Measurements from ENCODE around the gene ZNF483.
"Not testable (repeated sequence)": the region's sequence is repeated elsewhere in the genome, so short reads cannot be mapped to it uniquely, and the experiment has no call there.

The ZNF483 gene

DNA sequence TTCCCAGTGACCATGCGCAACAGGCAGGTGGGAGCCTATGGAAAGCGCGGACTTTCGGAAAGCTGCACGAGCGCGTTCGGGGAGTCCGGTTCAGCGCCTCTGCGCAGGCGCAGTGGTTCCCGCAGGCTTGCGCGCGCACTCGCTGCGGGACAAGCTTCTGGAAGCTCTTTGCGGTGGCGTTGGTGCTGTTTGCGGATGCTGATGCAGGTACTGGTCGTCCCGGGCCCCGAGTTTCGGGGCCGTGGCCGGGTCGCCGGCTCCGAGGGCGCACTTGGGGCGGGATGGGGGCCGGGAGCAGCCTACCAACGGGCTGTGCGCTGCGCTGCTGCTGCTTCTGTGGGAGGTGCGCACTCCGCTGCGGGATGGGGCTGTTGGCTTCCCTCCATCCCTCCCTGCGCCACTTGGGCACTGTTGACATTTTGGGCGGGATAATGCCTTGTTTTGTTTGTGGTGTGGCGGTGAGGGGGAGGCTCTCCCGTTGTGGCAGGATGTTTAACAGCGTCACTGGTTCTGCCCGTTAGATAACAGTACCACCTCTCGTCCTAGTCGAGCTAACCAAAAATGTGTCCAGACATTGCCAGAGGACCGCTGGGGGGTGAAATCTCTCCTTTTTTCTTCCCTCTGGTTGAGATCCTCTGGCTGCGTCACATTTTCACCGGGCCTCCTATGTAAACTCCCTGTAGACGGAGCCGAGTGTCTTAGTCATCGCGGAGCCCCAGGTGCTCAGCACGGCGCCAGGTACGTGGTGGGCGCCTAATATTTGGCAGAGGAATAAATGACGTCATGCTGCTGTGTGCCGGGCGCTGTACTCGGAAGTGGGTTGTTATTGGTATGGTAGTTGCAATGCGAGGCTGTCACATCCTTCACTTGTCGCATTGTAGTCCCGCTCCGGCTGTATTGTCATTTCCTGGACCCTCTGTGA is at the start of gene ZNF483:
Gene ZNF483 (plus strand): TSS at position 124 of the 922 bp plus-strand sequence. CDS start 2,217 bp downstream, outside the sequence.
- peak; percentile 69 for DNase-seq

DNA sequence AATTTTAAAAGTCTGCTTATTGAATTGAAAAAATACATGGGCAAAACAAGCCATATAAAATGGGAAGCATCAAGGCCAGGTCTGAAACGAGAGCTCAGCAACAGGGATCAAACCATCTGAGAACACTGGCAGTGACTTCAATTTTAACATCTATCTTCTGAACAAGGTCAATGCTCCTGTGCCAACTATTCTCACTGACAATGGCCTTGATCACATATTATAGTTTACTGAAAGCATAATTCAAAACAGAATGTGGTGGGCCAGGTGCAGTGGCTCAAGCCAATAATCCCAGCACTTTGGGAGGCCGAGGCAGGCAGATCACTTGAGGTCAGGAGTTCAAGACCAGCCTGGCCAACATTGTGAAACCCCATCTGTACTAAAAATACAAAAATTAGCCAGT is 49.8 kb upstream of the ZNF483 start:
- no peak for DNase-seq

DNA sequence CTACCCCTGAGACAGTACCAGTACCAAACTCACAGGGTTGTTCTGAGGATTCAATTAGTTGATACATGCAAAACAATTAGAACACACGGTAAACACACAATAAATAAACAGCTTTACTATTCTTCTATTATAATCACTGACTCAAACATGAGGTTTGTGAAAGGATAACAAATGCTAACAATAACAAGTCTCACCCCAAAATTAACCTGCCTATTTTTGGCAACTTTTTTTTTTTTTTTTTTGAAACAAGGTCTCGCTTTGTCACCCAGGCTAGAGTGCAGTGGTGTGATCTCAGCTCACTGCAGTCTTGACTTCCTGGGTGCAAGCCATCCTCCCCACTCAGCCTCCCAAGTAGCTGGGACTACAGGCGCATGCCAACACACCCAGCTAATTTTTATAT is 47.3 kb upstream of the ZNF483 start:
- DNase-seq: no peak

DNA sequence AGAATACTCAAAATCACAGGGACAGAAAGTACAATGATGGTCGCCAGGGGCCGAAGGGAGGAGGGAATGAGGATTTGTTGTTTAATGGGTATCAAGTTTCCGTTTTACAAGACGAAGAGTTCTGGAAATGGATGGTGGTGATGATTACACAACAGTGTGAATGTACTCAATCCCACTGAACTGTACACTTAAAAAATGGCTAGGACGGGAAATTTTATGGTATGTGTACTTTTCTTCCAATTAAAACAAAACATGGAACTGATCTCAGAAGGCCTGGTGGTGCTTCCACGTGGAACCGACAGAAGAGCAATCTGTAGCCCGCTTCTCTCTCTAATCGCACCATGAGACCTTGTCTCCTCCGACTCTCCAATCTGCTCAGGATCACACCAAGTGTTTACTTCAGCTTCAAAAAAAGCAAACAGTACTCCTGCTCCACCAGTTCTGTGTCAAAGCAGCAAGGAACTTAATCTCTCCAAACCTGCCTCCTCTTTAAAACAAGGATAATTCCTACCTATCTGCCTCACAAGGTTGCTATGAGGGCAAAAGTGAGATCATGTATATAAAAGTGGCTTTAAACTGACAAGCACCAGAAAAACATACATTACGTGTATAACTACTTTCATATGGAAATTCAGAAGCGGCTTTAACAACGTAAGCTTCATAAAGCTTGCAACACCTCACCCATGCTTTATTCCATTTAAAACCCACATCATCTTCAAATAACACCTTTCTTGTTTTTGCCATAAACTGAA is 42.9 kb upstream of the ZNF483 start:
- DNase-seq: peak; percentile 9

DNA sequence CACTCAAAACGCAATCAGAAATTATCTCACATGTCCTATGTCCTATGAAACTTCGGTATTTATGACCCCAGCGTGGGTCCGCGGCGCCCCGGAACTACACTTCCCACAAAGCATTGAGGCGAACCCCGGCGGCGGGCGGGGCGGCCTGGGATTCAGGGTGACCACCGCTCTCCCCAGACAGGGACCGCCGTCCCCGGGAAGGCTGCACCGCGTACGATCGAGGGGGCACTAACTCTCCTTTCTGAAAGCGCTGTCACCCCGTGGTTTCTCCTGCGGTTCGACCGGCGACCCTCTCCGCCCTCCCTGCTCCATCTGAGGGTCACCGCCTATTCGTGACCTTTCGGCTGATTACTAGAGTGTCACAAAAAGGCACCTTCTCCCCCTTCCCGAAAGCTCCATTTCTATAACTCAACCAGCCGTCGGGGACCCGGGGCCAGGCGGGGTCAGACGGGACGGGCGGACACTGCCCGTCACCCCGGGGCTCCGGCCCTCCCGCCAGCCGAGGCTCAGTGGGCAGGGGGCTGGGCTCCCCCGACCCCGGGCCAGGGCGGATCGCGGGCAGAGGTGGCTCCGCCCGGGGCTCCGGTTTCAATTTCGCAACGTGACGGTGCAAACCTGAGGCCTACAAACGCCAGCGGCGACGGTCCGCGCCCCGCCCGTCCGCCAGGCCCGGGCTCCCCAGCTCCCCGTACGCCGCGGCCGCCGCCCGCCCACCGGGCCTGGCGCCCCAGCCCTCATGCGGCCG is 42.1 kb upstream of the ZNF483 start:
- peak; percentile 79 for DNase-seq

DNA sequence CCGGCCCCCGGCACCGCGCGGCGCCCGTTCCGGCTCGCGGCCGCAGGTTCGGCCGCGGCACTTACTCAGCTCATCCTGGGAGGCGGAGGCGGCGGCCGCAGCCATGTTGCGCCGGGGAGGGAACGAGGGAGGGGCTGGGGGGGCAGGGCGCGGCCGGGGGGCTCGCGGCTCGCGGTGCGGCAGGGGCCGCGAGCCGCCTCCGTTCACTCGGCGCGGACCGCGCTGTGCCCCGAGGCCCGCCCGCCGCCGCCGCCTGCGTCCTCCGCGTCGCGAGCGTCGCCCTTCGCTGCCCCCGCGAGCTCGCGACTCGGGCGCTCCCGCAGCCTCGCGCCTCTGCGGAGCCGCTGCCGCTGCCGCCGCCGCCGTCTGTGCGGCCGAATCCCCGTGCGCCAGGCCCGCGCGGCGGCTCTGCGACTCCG is 41.5 kb upstream of the ZNF483 start:
- no peak for DNase-seq

DNA sequence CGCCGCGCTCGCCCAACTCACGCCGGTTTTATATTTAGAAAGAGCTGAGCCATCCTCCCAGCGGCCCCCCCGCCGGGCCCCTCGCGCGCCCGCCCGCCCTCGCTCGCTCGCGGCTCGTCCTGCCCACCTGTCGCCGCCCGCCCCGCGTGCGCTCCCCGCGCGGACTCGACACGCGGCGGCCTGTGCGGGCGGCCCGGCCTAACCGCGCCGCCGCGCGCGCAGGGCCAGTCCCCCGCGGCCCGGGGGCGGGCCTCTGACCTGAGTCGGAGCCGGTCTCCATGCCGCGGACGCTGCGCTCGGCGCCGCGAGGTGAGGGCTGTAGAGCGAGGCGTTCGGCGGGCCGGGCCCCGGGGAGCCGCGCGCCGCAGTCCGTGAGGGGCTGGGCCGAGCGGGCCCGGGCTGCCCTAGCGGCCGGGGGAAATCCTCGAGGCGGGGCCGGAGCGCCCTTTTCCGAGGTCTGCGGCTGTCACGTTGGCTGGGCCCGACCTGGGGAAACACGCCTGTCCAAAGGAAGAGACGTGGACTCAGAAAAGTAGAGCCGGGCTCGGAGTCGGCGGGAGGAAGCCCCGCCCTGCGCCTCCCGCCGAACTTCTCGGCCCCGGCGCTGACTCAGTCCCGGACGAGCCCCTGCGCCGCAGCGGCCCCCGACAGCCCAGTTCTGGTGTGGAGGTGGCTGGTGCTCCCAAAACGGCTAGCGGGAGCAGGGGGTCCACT is 41.0 kb upstream of the ZNF483 start, which contains the start of gene ECPAS:
Gene ECPAS (minus strand): TSS at position 526 of the 714 bp plus-strand sequence. CDS start 11,465 bp downstream, outside the sequence.
- DNase-seq: peak; percentile 89

DNA sequence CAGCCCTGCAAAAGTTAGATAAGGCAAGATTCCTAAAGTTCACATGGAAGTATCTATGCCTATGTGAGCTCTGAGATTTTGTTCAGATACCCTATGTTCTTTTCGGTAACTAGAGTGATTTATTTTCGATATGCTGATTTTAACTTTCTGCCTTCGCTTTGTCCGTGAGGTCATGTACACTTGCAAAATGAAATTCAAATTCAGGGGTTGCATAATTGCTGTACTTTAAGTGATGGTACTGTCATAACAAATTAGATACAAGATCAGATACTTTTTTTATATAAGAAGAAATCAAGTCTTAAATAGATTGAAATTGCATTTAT is 40.4 kb upstream of the ZNF483 start:
- peak; percentile 69 for DNase-seq

DNA sequence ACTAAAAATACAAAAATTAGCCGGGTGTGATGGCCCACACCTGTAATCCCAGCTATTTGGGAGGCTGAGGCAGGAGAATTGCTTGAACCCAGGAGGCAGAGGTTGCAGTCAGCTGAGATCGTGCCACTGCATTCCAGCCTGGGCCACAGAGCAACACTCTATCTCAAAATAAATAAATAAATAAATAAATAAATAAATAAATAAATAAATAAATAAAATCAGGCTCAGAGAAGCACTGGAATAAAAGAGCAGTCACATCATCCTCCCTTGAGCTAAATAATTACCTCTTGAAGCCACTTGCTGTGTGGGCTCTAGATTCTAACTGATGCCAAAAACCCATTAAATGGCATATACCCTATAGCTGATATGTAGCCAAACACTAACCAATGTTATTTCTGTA is 27.8 kb upstream of the ZNF483 start:
- DNase-seq: not testable (repeated sequence)

DNA sequence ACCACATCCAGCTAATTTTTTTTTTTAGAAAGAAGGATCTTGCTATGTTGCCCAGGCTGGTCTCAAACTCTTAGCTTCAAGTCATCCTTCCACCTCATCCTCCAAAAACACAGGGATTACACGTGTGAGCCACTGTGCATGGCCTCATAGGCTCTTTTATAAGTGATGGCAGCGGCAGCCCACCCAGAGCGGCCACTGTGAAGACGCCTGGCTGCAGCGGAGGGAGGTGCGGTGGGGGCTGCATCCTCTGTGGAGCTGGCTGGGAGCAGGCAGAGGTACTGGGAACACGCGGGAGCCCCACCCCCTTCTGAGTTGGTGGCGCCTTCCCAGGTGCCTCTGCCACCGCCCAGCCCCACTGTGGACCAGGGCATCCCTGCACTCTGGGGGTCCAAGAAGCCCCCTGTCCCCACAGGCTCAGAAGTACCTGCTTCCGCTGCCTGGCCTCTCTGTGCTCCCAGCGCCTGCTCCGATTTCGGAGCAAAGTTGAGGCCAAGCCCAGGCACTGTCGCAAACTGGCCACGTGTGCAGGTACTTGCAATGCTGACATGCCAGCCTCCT is 23.9 kb upstream of the ZNF483 start:
- no peak for DNase-seq

DNA sequence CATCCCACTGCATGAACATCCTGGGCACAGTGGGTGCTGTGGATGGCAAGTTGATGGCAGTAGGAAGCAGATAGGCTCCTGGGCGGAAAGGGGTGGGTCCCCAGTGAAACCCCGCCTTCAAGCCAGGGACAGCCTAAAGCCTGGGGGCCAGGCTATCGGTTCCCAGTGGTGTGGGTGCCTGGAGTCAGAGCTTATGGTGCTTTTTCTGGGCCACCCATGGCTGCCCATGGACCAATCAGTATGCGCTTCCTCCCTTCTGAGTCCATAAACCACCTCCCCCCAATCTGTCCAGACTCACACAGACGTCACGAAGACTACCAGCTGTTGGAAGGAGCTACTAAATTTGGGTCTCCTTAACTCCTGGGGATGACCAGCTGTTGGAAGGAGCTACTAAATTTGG is 23.3 kb upstream of the ZNF483 start:
- no peak for DNase-seq

DNA sequence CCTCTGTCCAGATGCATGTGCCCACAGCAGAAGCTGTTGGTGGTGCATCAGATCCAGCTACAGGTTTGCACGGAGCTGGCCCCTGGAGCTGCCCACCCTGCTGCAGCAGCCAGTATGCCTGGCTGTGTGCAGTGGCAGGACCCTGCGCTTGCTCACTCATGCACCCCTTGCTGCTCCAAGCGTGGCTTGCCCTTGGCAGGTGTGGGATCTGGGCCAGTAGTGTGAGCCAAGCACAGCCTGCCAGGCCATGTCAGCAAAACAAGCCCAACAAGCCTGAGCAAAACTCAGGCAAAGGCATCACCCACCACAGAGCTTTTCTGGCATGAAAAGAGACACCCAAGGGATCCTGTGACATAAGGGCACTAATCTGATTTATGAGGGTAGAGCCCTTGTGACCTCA is 22.5 kb upstream of the ZNF483 start:
- no peak for DNase-seq

DNA sequence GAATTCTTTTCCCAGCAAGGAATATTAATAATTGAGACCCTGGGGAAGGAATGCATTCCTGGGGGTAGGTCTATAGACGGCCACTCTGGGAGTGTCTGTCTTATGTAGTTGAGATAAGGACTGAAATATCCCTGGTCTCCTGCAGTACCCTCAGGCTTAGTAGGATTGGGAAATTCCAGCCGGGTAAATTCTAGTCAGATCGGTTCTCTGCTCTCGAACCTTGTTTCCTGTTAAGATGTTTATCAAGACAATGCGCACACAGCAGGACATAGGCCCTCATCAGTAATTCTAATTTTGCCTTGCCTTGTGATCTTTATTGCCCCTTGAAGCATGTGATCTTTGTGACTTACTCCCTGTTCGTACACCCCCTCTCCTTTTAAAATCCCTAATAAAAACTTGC is 13.4 kb upstream of the ZNF483 start:
- not testable (repeated sequence) for DNase-seq

DNA sequence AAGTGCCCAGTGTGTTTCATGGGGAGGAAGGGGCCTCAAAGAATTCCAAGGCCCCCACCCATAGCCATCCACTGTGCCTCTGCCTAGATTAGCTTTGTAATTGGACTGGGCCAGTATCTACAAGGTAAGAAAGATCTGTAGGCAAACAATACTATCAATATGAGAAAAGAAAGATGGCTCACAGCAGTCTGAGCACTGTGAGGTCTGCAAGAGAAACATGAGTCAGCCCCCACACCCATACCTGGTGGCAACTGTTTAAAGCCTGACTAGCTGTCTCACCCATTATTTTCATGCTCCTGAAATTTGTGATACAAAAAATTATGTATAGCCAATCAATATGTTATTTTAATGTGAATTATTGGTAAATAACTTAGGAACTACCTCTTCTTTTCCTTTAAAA is 10.0 kb upstream of the ZNF483 start:
- no peak for DNase-seq

DNA sequence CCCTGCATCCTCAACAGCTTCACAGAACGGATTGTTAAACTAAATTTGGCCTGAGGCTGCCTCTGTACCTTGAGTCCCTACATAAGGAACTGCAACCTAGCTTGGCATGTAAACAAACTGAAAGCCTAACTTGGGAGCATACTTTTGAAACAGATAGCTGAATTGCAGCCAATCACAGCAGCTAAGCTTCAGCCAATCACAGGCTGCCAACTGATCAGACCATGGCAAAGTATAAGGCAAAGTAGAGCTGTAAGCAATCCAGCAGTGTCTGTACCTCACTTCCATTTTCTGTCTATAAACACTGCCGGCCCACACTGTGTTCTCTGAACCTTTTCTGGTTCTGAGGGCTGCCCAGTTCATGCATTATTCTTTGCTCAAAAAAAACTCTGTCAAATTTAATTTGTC is 8.9 kb upstream of the ZNF483 start:
- no peak for DNase-seq

DNA sequence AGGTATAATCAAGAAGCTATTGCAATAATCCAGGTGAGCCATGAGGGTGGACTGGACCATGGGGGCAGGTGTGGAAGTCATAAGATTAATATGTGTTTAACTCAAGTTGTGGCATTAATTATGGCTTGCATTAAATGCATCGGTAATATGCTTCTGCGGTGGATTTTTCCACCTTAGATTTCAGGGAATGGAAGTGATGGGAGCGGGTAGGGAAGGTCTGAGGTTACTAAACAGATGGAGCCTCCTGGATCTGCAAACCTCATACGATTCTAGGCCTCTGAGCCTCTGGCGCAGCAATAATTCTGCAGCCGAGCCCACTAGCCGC is 286 bp upstream of the ZNF483 start:
- no peak for DNase-seq

DNA sequence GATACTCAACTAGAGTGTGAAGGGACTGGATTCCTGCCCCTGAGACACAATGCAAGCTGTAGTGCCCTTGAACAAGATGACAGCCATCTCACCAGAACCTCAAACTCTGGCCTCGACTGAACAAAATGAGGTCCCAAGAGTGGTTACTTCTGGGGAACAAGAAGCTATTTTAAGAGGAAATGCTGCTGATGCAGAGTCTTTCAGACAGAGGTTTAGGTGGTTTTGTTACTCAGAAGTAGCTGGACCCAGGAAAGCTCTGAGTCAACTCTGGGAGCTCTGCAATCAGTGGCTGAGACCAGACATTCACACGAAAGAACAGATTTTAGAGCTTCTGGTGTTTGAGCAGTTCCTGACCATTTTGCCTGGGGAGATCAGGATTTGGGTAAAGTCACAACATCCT is 2.4 kb downstream of the ZNF483 start:
- DNase-seq: no peak

DNA sequence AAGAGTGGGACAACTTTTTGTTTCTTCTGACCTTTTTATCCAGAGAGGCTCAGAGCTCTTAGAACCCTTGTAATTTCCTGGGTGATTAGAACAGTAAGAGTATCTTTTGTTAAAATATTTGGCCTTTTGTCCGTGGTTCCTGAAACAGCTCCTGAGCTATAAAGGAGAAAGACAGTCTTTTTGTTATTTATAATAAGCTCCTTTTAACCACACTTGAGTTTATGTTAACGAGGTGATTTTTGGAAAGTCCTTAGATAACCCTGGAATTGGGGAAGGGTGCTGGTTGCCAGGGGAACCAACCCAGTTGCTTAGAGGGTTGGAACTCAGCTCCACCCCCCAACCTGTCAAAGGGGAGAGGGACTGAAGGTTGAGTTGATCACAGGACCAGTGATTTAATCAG is 4.8 kb downstream of the ZNF483 start:
- DNase-seq: no peak

DNA sequence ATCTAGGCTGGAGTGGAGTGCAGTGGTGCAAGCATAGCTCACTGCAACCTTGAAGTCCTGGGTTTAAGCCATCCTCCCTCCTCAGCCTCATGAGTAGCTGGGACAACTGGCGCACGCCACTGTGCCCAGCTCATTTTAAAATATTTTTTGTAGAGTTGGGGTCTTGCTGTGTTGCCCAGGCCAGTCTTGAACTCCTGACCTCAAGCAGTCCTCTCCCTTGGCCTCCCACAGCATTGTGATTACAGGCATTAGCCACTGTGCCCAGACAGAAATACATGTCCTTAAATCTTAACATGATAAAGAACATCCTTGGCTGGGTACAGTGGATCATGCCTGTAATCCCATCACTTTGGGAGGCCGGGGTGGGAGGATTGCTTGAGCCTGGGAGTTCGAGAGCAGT is 6.7 kb downstream of the ZNF483 start:
- DNase-seq: no peak

DNA sequence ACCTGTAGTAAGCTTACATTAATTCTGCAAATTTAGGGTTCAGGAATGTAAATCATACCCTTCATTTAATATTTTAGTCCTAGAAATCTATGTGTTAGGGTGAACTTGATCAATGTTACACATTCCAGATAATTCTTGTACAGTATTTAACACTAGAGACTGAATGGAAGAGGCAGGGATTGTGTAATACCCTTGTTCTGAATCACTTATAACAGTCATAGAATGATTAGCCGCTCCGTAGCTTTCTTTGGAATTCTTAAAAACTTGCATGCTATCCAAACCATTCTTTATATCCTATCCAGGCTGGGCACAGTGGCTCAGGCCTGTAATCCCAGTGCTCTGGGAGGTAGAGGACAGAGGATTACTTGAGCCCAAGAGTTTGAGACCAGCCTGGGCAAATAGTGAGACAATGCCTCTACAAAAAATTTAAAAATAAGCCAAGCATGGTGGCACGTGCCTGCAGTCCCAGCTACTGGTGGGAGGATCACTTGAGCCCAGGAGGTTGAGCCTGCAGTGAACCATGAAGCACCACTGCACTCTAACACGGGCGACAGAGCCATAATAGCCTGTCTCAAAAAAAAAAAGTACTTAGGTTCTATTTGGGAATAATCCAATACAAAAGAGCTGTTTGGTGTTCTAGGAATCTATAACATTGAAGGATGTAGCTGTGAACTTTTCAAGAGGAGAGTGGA is 8.3 kb downstream of the ZNF483 start:
- DNase-seq: no peak

DNA sequence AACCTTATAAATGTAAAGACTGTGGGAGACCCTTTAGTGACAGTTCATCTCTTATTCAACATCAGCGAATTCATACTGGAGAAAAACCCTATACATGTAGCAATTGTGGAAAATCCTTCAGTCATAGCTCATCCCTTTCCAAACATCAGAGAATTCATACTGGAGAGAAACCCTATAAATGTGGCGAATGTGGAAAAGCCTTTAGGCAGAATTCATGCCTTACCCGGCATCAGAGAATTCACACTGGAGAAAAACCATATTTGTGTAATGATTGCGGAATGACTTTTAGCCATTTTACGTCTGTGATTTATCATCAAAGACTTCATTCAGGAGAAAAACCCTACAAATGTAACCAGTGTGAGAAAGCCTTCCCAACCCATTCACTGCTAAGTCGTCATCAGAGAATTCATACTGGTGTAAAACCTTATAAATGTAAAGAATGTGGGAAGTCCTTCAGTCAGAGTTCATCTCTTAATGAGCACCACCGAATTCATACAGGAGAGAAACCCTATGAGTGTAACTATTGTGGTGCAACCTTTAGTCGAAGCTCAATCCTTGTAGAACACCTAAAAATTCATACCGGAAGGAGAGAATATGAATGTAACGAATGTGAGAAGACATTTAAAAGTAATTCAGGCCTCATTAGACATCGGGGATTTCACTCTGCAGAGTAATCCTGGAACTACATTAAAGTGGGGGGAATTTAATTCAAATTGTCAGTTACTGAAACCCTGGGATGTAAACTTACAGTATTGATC is 17.7 kb downstream of the ZNF483 start:
- no peak for DNase-seq
